Stomach (tissue), 4 donors: Measurements from ENCODE around the gene SF3B6.

Experiments used
- CTCF ChIP-seq, 7 experiments: fragments of 450-650 bp in 4 of 7; fragments of 200-600 bp in 3 of 7; sonication (generic) in 3 of 7; IDR thresholded peaks; one replicate each; pipeline ENCODE4 v1.5.1; 2016 to 2019; ENCODE audit warnings: antibody characterized with exemption in 7 of 7, control low read depth in 2 of 7, mild to moderate bottlenecking in 1 of 7
- POLR2A ChIP-seq, 4 donors: fragments of 450-650 bp; IDR thresholded peaks; one replicate each; pipeline ENCODE4 v1.6.1; 2016; ENCODE audit warnings: antibody characterized with exemption in 4 of 4, control low read depth in 2 of 4, mild to moderate bottlenecking in 1 of 4, moderate library complexity in 1 of 4
- POLR2AphosphoS5 ChIP-seq, 3 donors: sonication (generic); formaldehyde crosslinking; IDR thresholded peaks; one replicate each; pipeline ENCODE4 v1.6.1; 2016; ENCODE audit warnings: antibody characterized with exemption in 3 of 3

- no peak for TF ChIP-seq CTCF (IDR thresholded peaks at IDR 0.05)
- no peak for TF ChIP-seq POLR2AphosphoS5 (IDR thresholded peaks at IDR 0.05)
- TF ChIP-seq POLR2A (IDR thresholded peaks at IDR 0.05): no peak
Measured at GRCh38 chr2:24085200-24085489, 9.0 kb upstream of the SF3B6 start.
